ENCODE measurements around the gene RASSF8. TPM values are rescaled to one million over a fixed set of nuclear protein-coding genes. Genes with fewer than 3 reads are reported as not detected.

RASSF8 gene
- polyA plus RNA-seq, 1 donor (not counting 4 experiments of a cell fraction or from before 2014, with no cell fraction given): 10.5 TPM

DNA sequence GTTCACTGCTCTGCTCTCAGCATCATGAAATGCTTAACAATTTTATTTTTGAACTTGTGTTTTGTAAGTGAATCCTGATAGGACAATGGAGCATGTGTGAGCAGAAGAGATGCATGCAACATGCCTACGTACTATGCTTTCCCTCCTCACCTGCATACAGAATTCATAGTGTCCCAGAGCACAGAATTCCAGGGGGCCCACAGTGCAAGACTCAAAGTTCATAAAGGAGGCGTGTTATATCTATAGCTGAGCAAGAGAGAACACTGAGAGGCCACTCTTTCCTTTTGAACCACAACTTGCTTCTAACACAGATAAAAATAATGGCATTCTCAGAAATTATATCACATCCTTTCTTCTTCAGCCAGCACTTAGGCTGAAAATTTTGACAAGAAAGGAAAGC lies 137.6 kb downstream of the RASSF8 start:
- no peaks in the 10 kb centered on the region for H3K9me1 ChIP-seq (ENCODE audit: control insufficient read depth, extremely low read depth, insufficient read depth, low read length)
- no peaks in the 10 kb centered on the region for H3K36me3 ChIP-seq (ENCODE audit: control insufficient read depth in 2 of 2, extremely low read depth in 1 of 2, insufficient read depth in 2 of 2, low read length in 2 of 2)
- H3K4me3 ChIP-seq (ENCODE audit: control insufficient read depth in 2 of 3, extremely low read depth in 1 of 3, insufficient read depth in 2 of 3, low read depth in 1 of 3, low read length in 3 of 3): no peak overlapping the region
- H3K4me1 ChIP-seq (ENCODE audit: control insufficient read depth, extremely low read depth, insufficient read depth, low read length): peaks cover 16% of the 10 kb centered on the region
- H3K9me3 ChIP-seq (ENCODE audit: control insufficient read depth, low read depth, low read length): no peaks in the 10 kb centered on the region
- dilution Hi-C loops (cut with MboI; ENCODE audit: extremely low pct_ligation_motif_present, low sequenced_read_pairs): no loop called here
- FAIRE-seq (peak; percentile 36), DNase-seq (ENCODE audit: low read depth, low spot score) (no peak)
- no peaks in the 10 kb centered on the region for H4K20me1 ChIP-seq (ENCODE audit: control insufficient read depth, extremely low read depth, insufficient read depth, low read length)
- H2AFZ ChIP-seq (ENCODE audit: control insufficient read depth, low read length): no peak overlapping the region
- H3K27me3 ChIP-seq (ENCODE audit: control insufficient read depth, extremely low read depth, insufficient read depth, low read length): no peaks in the 10 kb centered on the region
- no peaks in the 10 kb centered on the region for H3K79me2 ChIP-seq (ENCODE audit: control insufficient read depth, insufficient read depth, low read length)
- H3K9ac ChIP-seq (ENCODE audit: control insufficient read depth, extremely low read depth, insufficient read depth, low read length): no peak overlapping the region
- H3K27ac ChIP-seq (ENCODE audit: control insufficient read depth, insufficient read depth, low read length): no peak overlapping the region
- no peak for TF ChIP-seq EZH2 (IDR thresholded peaks at IDR 0.05; ENCODE audit: low read length)
- TF ChIP-seq, protein P1, sequence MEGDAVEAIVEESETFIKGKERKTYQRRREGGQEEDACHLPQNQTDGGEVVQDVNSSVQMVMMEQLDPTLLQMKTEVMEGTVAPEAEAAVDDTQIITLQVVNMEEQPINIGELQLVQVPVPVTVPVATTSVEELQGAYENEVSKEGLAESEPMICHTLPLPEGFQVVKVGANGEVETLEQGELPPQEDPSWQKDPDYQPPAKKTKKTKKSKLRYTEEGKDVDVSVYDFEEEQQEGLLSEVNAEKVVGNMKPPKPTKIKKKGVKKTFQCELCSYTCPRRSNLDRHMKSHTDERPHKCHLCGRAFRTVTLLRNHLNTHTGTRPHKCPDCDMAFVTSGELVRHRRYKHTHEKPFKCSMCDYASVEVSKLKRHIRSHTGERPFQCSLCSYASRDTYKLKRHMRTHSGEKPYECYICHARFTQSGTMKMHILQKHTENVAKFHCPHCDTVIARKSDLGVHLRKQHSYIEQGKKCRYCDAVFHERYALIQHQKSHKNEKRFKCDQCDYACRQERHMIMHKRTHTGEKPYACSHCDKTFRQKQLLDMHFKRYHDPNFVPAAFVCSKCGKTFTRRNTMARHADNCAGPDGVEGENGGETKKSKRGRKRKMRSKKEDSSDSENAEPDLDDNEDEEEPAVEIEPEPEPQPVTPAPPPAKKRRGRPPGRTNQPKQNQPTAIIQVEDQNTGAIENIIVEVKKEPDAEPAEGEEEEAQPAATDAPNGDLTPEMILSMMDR (optimal IDR thresholded peaks at IDR 0.05 in 1 of 3, IDR thresholded peaks at IDR 0.05 in 1 of 3, conservative IDR thresholded peaks at IDR 0.05 in 1 of 3; ENCODE audit: extremely low read depth in 1 of 3, insufficient read depth in 2 of 3, low read length in 3 of 3): no peak
- H3K4me2 ChIP-seq (ENCODE audit: control insufficient read depth, extremely low read depth, insufficient read depth, low read depth, low read length): no peak overlapping the region

DNA sequence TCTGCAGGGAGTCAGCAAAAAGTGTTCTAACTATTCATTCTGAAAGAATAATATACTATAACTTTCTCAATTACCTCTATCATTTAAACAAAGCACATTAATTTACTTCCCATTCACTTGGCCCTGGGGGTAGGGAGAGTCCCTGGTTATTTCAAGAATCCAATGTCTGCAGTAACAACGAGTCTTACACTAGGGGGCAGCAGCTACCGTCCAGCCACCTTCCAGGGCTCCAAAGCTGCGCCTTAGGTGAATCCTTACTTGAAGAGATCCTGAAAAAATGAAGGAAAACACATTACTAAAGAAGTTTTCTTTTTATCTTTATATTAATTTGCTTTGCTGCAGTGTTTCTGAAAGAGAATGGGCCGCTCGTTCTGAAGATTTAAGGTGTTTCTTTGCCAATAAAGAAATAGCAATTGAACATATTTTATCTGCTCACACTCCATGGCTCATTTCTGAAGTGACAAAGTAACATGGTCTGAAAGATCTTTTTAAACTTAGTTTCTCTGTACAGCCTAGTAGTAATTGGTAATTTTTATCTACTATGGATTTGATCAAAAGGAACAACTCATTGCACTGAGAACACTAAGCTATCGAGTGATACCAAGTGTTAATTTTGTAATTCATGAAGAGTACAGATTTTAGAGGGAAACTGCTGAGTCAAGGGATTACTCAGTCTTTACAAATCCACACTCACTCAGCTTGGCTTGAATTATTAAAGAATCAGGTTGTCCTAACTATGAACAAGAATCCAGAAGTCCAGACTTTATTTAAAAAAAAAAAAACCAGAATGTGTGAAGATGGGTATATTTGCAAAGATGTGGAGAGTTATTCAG lies 138.8 kb downstream of the RASSF8 start:
- FAIRE-seq (peak; percentile 85), DNase-seq (ENCODE audit: low read depth, low spot score) (peak; percentile 52)
- Histone ChIP-seq H3K36me3 (ENCODE audit: control insufficient read depth in 2 of 2, extremely low read depth in 1 of 2, insufficient read depth in 2 of 2, low read length in 2 of 2) (no peaks in the 10 kb centered on the region), H3K4me2 (ENCODE audit: control insufficient read depth, extremely low read depth, insufficient read depth, low read depth, low read length) (peak overlapping the region; percentile 53), H3K27ac (ENCODE audit: control insufficient read depth, insufficient read depth, low read length) (peak overlapping the region; percentile 30), H3K4me3 (ENCODE audit: control insufficient read depth in 2 of 3, extremely low read depth in 1 of 3, insufficient read depth in 2 of 3, low read depth in 1 of 3, low read length in 3 of 3) (no peak overlapping the region), H3K9me3 (ENCODE audit: control insufficient read depth, low read depth, low read length) (no peaks in the 10 kb centered on the region), H3K9ac (ENCODE audit: control insufficient read depth, extremely low read depth, insufficient read depth, low read length) (no peak overlapping the region), H3K27me3 (ENCODE audit: control insufficient read depth, extremely low read depth, insufficient read depth, low read length) (no peaks in the 10 kb centered on the region), H3K79me2 (ENCODE audit: control insufficient read depth, insufficient read depth, low read length) (no peaks in the 10 kb centered on the region), H4K20me1 (ENCODE audit: control insufficient read depth, extremely low read depth, insufficient read depth, low read length) (no peaks in the 10 kb centered on the region), H3K9me1 (ENCODE audit: control insufficient read depth, extremely low read depth, insufficient read depth, low read length) (no peaks in the 10 kb centered on the region), H2AFZ (ENCODE audit: control insufficient read depth, low read length) (peak overlapping the region; percentile 64), H3K4me1 (ENCODE audit: control insufficient read depth, extremely low read depth, insufficient read depth, low read length) (peaks cover 15% of the 10 kb centered on the region)
- TF ChIP-seq, protein P1 (optimal IDR thresholded peaks at IDR 0.05 in 1 of 3, IDR thresholded peaks at IDR 0.05 in 1 of 3, conservative IDR thresholded peaks at IDR 0.05 in 1 of 3; ENCODE audit: extremely low read depth in 1 of 3, insufficient read depth in 2 of 3, low read length in 3 of 3): peak; percentile 86 to 97 (median 87)
- TF ChIP-seq EZH2 (IDR thresholded peaks at IDR 0.05; ENCODE audit: low read length): no peak
- dilution Hi-C loops (cut with MboI; ENCODE audit: extremely low pct_ligation_motif_present, low sequenced_read_pairs): no loop called here

All from keratinocyte (primary cell).